DMS114 treated with DMSO at 0.1 percent for 48 hours (cell line): ENCODE data around the gene GHRH.

Experiments
- DNase-seq: peaks from one replicate; lab custom pipeline; 2025; ENCODE audit not compliant: unreplicated experiment; lab: John Stamatoyannopoulos, UW

GHRH gene

GRCh38 chr20:37261714-37262113 lies at the start of gene GHRH:
Gene GHRH, minus strand, starts transcription at chr20:37261814. Its CDS starts 4,925 bp downstream, at chr20:37256889.
- no peak for DNase-seq

GRCh38 chr20:37310951-37311350 lies 49.3 kb upstream of the GHRH start:
- DNase-seq: no peak

GRCh38 chr20:37309936-37310590 lies 48.4 kb upstream of the GHRH start:
- DNase-seq: no peak

GRCh38 chr20:37309290-37309689 lies 47.7 kb upstream of the GHRH start:
- no peak for DNase-seq

- no peak for DNase-seq
Observed at GRCh38 chr20:37308086-37309050, 46.8 kb upstream of the GHRH start.

GRCh38 chr20:37305839-37306238 lies 44.2 kb upstream of the GHRH start:
- DNase-seq: no peak

DNA sequence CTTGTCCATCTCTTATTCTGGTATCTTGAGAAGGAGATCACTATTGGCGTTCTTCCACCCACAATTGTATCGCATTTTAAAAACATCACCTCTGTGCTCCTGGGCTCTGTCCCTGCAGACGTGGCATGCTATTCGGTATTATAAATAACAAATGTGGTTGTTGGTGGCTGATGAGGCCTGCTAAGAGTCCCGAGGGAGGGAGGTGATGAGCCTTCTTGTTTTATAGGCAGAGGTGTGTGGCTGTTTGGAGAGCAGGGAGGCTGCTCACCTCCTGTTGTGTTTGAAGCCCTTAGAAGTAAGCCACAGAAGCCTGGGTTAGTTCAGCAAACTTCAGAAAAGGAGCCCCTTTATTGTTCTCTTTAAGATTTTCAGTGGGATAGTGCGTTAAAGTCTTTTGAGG lies 43.5 kb upstream of the GHRH start:
- no peak for DNase-seq

DNA sequence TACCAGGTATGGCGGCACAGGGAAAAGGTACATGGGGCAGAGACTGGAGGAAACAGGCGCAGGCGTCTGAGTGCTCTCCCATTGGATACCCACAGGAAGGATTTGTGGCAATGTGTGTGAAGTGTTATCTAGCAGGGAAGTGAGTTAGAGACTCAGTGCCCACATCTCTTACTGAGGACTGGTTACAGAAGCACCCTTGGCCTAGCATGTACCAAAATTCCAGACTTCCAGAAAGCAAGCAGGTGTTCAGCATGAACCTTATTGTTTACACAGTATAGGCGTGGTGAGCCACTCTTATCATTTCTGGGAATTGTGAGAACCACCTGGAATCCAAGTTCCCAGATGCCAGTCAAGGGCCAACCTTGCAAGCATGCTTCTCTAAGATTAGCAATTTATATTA lies 42.0 kb upstream of the GHRH start:
- DNase-seq: no peak

DNA sequence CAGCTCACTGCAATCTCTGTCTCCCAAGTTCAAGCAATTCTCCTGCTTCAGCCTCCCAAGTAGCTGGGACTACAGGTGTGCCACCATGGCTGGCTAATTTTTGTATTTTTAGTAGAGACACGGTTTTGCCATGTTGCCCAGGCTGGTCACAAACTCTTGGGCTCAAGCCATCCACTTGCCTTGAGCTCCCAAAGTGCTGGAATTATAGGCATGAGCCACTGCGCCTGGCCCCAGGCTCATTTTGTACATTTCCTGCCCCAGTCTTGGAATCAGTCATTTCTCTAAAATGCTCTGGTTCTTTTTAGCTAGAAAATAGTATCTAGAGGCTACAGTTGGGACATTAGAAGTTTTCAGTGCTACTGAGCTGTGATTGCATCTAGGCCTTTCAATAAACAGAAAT lies 41.4 kb upstream of the GHRH start:
- DNase-seq: no peak

GRCh38 chr20:37301558-37301957 lies 39.9 kb upstream of the GHRH start:
- no peak for DNase-seq

DNA sequence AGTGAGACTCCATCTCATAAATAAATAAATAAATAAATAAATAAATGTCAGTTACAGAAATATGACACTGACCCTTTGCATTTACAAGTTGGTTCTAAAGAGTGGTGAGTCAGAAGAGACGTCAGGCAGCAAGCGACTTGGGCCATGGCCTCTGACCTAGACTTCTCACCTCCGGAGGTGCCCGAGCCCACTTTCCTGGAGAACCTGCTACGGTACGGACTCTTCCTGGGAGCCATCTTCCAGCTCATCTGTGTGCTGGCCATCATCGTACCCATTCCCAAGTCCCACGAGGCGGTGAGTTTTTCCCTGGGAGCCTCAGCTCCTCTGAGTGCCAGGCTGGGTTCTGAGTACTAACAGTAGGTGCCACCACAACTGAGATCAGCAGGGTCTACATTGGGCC lies 39.5 kb upstream of the GHRH start:
- DNase-seq: no peak

DNA sequence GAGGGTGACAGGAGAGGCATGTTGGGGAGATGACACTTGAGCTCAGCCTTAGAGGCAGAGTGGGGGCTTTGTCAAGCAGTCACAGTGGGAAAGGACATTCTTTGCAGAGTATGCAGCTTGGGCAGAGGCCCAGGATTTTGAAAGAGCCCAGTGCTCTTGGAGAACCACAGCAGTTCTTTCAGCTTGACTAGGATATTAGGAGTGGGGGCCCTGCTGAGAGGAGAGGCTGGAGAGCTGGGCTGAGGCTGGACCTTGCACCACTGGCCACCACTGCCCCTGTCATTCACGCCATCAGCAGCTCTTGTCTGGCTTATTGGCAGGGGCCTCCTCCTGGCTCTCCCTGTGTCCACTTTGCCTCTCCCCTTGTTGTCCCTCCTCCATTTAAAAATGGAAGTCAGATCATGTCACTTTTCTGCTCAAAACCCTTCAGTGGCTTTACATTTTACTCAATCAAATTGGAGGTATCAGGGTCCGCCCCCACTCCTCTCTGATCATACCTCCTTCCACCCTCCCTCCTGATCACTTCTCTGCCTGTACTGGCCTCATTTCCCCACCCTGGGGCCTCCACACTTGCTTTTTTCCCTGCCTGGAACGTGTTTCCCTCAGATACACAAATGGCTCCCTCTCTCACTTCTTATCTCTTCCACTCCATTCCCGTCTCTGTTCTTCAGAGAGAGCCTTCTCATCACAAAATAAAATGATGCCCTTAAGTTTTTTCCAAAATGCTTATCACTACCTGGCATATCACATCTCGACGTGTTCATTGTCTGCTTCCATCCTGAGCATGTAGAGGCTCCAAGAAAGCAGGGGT lies 38.3 kb upstream of the GHRH start:
- no peak for DNase-seq

DNA sequence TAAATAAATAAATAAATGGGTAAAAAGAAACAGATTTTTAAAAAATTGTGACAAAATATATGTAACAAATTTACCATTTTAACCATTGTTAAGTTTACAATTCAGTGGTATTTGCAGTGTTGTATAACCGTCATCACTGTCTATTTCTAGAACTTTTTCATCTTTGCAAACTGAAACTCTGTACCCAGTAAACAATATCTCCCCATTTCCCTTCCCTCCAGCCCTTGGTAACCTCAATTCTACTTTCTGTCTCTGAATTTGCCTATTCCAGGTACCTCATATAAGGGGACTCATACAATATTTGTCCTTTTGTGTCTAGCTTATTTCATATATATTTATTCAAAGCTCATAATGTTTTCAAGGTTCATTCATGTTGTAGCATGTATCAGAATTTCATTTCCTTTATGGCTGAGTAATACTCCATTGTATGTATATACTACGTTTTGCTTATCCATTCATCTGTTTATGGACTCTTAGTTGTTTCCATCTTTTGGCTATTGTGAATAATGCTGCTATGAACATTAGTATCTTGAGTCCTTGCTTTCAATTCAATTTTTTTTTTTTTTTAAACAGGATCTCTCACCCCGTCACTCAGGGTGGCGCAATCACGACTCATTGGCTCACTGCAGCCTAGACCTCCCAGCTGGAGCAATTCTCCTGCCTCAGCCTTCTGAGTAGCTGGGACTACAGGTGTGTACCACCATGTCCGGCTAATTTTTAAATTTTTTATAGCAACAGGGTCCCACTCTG lies 36.8 kb upstream of the GHRH start:
- DNase-seq: no peak

DNA sequence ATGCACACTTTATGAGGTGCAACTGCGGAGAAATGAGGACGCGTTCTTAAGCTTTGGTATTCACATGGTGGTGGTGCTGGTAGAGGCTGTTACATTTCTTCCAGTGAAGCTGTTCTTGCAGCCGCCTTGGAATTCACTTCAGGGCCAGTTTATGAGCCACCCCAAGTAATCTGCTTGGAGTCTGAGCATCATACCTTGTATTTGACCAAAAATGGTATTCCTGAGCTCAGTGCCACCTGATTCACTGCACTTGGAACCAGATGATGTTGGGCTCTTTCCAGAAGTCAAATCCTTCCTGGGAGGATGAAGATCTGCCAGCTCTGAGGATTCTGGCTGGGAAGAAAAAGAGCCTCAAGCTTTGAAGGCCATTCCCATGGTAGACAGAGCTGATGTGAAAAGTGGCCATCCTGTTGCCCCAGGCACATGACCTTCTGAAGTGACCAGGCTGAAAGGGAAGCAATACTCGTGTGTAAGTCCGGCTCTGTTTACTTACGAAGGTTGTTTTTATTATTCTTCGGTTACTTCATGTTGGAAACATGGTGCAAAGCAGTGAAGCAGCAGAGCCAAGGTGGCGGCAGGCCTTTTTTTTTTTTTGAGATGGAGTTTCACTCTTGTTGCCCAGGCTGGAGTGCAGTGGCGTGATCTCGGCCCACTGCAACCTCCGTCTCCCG lies 35.6 kb upstream of the GHRH start:
- DNase-seq: no peak

DNA sequence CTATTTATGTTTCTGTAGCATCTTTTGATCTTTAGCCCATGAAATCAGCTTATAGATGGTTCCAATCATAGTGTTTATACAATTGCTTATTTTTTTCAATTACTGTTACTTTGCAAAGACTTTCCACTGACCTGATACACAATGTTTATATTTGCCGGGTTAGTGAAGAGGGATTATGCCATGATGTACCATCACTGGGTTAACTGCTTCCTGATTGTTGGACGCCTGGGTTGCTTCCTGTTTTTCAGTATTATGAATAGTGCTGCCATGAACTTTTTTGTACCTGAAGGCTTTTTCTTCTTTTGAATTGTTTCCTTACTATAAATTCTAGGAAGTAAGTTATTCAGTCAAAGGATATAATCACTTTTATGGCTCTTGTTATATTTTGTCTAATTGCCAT lies 34.8 kb upstream of the GHRH start:
- DNase-seq: no peak

GRCh38 chr20:37295595-37295994 lies 34.0 kb upstream of the GHRH start:
- no peak for DNase-seq

DNA sequence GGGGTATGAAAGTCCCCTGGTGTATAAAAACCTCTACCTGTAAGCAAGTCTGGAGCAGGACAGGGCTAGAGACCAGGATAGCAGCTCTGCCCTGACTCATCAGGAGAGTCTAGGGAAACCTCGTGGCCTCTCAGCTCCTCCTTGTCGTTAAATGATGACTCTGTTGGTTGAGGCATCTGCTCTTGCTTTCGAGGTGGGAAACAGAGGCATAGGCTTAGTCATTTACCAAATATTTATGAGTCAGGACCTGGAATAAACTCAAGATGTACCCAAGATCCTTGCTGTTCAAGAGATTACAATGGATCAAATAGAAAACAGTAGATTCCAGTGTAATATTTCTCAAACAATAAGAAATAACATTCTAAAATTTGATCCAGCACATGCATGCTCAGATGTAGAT lies 33.4 kb upstream of the GHRH start:
- no peak for DNase-seq

DNA sequence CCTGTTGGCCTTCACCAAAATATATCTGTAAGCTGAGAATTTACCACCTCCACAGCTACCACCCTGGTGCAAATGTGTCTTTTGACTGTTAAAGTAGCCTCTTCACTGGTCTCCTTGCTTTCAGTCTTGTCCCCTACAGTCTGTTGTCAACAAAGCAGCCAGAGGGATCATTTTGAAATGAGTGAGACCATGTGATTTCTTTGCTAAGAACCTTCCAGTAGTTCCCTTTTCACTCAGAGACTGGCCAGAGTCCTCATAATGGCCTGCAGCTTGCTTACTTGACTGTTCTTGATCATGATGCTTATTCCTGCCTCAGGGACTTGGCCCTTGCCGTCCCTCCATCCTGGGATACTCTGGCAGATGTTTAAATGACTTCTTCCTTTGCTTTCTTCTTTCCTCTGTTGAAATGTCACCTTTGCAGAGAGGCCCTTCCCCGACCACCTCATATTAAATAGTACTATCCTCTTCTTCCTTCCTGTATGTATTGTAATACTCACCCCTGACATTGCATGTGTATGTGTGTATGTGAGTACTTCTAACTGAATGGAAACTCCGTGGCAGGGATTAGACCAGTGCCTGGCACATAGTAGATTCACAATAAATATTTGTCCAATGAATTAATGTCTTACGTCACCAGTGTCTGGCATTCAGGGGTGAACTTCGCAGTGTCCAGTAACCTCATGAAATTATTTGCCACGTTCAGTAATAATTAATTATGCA lies 32.8 kb upstream of the GHRH start:
- DNase-seq: no peak

DNA sequence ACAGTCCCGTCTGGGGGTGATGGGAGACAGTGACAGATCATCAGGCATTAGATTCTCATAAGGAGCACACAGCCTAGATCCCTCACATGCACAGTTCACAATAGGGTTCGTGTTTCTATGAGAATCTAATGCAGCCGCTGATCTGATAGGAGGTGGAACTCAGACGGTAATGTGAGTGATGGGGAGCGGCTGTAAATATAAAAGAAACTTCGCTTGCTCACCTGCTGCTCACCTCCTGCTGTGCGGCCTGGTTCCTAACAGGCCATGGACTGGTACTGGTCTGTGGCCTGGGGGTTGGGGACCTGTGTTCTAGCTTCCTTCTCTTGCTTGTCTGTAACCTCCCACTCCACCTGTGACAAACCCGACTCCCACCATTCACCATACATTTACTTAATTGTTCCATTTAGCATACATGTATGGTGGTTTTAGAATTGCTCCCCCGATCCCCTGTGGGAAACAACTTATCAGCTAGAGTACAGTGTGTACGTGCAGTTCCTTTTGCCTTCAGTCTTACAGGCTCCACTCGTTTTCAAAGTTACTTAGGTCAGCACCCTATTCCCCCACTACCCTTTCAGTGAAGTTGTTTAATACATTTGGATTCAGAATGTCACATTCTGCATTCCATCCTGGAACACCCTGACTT lies 31.8 kb upstream of the GHRH start:
- no peak for DNase-seq
